Panc1 (cell line): ENCODE measurements around the gene TRPV6. TPM values are rescaled to one million over a fixed set of nuclear protein-coding genes. Genes with fewer than 3 reads are reported as not detected.

Source experiments
- ATAC-seq: fragments of 200-7000 bp; cut with Tn5 transposase; 2 replicates; pipeline ENCODE4 v1.9.1; 2020; ENCODE audit warnings: mild to moderate bottlenecking, moderate library complexity
- BruUV-seq: library from RNA; stranded (reverse); fragments of 400-500 nt; replicated peaks from 2 replicates; lab custom pipeline; 2021; lab: Mats Ljungman, UMichigan
- CTCF ChIA-PET: fragments of 300-600 bp; sonication (Branson Sonifier 250); formaldehyde crosslinking; loops from one replicate; lab custom pipeline; 2022; ENCODE audit warnings: antibody characterized with exemption; lab: Charles Lee
- POLR2A ChIA-PET: fragments of 300-600 bp; sonication (Branson Sonifier 250); formaldehyde crosslinking; loops from one replicate; lab custom pipeline; 2022; ENCODE audit warnings: antibody characterized with exemption; lab: Charles Lee
- DNase-seq: peaks from one replicate; pipeline ENCODE4 v3.0.0-alpha.2; 2010; ENCODE audit warnings: low read depth, low spot score
- H3K27ac ChIP-seq: 2 replicates; pipeline ENCODE4 v1.5.1; 2011; ENCODE audit warnings: mild to moderate bottlenecking, low read length, inconsistent platforms
- H3K27me3 ChIP-seq: fragments of 200-500 bp; sonication (Bioruptor generic); 2 replicates; pipeline ENCODE4 v1.6.0; 2014; ENCODE audit warnings: low read length, inconsistent platforms; ENCODE audit not compliant: control insufficient read depth, insufficient read depth
- H3K36me3 ChIP-seq: fragments of 200-500 bp; sonication (Bioruptor generic); 2 replicates; pipeline ENCODE4 v1.5.1; 2014; ENCODE audit warnings: inconsistent platforms, mild to moderate bottlenecking, low read length, moderate library complexity; ENCODE audit not compliant: control insufficient read depth, insufficient read depth
- H3K4me1 ChIP-seq: 2 replicates; pipeline ENCODE4 v1.5.1; 2011; ENCODE audit warnings: inconsistent platforms, mild to moderate bottlenecking, low read length, moderate library complexity; ENCODE audit not compliant: control insufficient read depth, insufficient read depth
- H3K4me3 ChIP-seq, 2 experiments: 2 replicates each; pipeline ENCODE4 v1.5.1; 2011 to 2012; ENCODE audit warnings: low read depth in 2 of 2, low read length in 2 of 2, mild to moderate bottlenecking in 2 of 2, inconsistent platforms in 1 of 2, moderate library complexity in 1 of 2
- H3K9me3 ChIP-seq: fragments of 200-500 bp; sonication (Bioruptor generic); 2 replicates; pipeline ENCODE4 v1.5.1; 2014; ENCODE audit warnings: low read depth, mild to moderate bottlenecking, inconsistent platforms, low read length, moderate library complexity; ENCODE audit not compliant: control insufficient read depth, insufficient read depth
- POLR2AphosphoS5 ChIP-seq: IDR thresholded peaks from 2 replicates; pipeline ENCODE4 v1.6.1; 2012; ENCODE audit warnings: mild to moderate bottlenecking, low read depth, low read length, moderate library complexity
- SIN3A ChIP-seq: IDR thresholded peaks from 2 replicates; pipeline ENCODE4 v1.6.1; 2012; ENCODE audit warnings: low read depth, mild to moderate bottlenecking, low read length, moderate library complexity, borderline replicate concordance; ENCODE audit not compliant: insufficient read depth
- TCF7L2 ChIP-seq: IDR thresholded peaks from 2 replicates; pipeline ENCODE4 v1.6.1; 2011; ENCODE audit warnings: mild to moderate bottlenecking, low read depth, low read length, inconsistent platforms
- in situ Hi-C: cut with HindIII; loops from 2 replicates; pipeline ENCODE4 v1.10.0; 2016; ENCODE audit warnings: low sequenced_read_pairs, low pct_unique_long_range_greater_than_20kb
- intact Hi-C: fragments of 100-400 bp; cut with micrococcal nuclease; formaldehyde crosslinking; loops from one replicate; pipeline ENCODE4 v1.10.0; 2022; ENCODE audit not compliant: unreplicated experiment
- total RNA-seq: library from RNA; stranded (reverse); gene quantifications from one replicate; pipeline ENCODE4 v1.2.1, GENCODE V29; 2021; ENCODE audit not compliant: unreplicated experiment
- TF ChIP-seq, protein P1 (sequence below): fragments of 450-650 bp; IDR thresholded peaks from 2 replicates; pipeline ENCODE4 v1.5.1; 2017; ENCODE audit warnings: mild to moderate bottlenecking
- TF ChIP-seq, protein P2 (sequence below), 2 experiments: IDR thresholded peaks; 2 replicates each; pipeline ENCODE4 v1.6.1; 2011 to 2012; ENCODE audit warnings: low read depth in 2 of 2, control low read depth in 1 of 2, low read length in 1 of 2, mild to moderate bottlenecking in 1 of 2, moderate library complexity in 1 of 2; ENCODE audit not compliant: insufficient read depth in 1 of 2

Gene TRPV6
- total RNA-seq, 1 experiment from 2014 or later, result not detected

- no TSS peak for BruUV-seq
- TF ChIP-seq, protein P1, sequence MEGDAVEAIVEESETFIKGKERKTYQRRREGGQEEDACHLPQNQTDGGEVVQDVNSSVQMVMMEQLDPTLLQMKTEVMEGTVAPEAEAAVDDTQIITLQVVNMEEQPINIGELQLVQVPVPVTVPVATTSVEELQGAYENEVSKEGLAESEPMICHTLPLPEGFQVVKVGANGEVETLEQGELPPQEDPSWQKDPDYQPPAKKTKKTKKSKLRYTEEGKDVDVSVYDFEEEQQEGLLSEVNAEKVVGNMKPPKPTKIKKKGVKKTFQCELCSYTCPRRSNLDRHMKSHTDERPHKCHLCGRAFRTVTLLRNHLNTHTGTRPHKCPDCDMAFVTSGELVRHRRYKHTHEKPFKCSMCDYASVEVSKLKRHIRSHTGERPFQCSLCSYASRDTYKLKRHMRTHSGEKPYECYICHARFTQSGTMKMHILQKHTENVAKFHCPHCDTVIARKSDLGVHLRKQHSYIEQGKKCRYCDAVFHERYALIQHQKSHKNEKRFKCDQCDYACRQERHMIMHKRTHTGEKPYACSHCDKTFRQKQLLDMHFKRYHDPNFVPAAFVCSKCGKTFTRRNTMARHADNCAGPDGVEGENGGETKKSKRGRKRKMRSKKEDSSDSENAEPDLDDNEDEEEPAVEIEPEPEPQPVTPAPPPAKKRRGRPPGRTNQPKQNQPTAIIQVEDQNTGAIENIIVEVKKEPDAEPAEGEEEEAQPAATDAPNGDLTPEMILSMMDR, result no peak
- TF ChIP-seq, protein P2, sequence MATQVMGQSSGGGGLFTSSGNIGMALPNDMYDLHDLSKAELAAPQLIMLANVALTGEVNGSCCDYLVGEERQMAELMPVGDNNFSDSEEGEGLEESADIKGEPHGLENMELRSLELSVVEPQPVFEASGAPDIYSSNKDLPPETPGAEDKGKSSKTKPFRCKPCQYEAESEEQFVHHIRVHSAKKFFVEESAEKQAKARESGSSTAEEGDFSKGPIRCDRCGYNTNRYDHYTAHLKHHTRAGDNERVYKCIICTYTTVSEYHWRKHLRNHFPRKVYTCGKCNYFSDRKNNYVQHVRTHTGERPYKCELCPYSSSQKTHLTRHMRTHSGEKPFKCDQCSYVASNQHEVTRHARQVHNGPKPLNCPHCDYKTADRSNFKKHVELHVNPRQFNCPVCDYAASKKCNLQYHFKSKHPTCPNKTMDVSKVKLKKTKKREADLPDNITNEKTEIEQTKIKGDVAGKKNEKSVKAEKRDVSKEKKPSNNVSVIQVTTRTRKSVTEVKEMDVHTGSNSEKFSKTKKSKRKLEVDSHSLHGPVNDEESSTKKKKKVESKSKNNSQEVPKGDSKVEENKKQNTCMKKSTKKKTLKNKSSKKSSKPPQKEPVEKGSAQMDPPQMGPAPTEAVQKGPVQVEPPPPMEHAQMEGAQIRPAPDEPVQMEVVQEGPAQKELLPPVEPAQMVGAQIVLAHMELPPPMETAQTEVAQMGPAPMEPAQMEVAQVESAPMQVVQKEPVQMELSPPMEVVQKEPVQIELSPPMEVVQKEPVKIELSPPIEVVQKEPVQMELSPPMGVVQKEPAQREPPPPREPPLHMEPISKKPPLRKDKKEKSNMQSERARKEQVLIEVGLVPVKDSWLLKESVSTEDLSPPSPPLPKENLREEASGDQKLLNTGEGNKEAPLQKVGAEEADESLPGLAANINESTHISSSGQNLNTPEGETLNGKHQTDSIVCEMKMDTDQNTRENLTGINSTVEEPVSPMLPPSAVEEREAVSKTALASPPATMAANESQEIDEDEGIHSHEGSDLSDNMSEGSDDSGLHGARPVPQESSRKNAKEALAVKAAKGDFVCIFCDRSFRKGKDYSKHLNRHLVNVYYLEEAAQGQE (IDR thresholded peaks at IDR 0.05; ENCODE audit: insufficient read depth in 1 of 2, low read depth in 2 of 2, low read length in 1 of 2), result no peak
- TF ChIP-seq POLR2AphosphoS5 (no peak), TCF7L2 (no peak), SIN3A (no peak)
- DNase-seq (no peak), ATAC-seq (no peak)
- ChIA-PET CTCF (no interaction called here), POLR2A (no interaction called here)
- no peaks in the 10 kb centered on the region for H3K4me1 ChIP-seq
- H3K36me3 ChIP-seq, result no peaks in the 10 kb centered on the region
- in situ Hi-C loops (no loop called here), intact Hi-C loops (no loop called here)
- H3K27ac ChIP-seq, result no peak overlapping the region
- H3K4me3 ChIP-seq, result no peak overlapping the region
- no peaks in the 10 kb centered on the region; the same call in 1 of the 2 replicates for H3K27me3 ChIP-seq
- no peaks in the 10 kb centered on the region for H3K9me3 ChIP-seq
These were observed 4.3 kb upstream of the TRPV6 start for GRCh38 chr7:142889816-142890215.

DNA sequence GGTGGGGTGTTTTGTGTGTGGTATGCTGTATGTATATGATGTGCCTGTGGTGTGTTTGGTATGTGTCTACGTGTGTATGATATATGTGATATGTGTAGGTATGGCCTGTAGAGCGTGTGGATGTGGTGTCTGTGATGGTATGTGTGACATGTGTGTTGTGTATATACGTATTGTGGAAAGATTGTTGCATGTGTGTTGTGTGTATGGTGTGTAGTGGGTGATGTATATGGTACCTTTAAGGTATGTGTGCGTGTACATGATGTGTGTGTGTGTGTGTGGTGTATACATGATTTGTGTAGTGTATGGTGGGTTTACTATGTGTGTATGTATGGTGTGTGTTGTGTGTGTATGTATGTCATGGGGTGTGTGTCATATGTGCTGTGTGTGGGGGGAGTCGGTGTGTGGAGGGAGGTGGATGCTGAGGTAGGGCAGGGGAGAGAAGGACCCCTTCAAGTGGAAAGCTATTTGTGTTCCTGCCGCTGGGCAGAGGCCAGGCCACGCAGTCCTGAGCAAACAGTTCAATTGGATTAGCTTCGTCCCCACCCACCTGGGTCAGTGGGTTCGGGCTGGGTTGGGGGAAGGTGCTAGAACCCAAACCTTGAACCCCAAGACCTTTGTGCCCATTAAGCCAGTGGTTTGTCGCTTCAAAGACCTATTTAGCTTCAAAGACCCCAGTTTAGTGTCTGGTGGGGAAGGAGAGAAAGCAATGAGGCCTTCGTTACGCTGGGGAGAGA lies 1.9 kb upstream of the TRPV6 start:
- Histone ChIP-seq H3K27me3 (peaks cover 2% of the 10 kb centered on the region; the same call in 1 of the 2 replicates), H3K36me3 (no peaks in the 10 kb centered on the region), H3K27ac (no peak overlapping the region), H3K4me1 (no peaks in the 10 kb centered on the region), H3K4me3 (no peak overlapping the region), H3K9me3 (no peaks in the 10 kb centered on the region)
- DNase-seq, result no peak
- no peak for ATAC-seq
- no TSS peak for BruUV-seq
- intact Hi-C loops (no loop called here), in situ Hi-C loops (no loop called here)
- ChIA-PET CTCF (no interaction called here), POLR2A (no interaction called here)
- no peak for TF ChIP-seq TCF7L2
- TF ChIP-seq, protein P1, result no peak
- TF ChIP-seq POLR2AphosphoS5, result no peak
- no peak for TF ChIP-seq SIN3A
- TF ChIP-seq, protein P2 (IDR thresholded peaks at IDR 0.05; ENCODE audit: insufficient read depth in 1 of 2, low read depth in 2 of 2, low read length in 1 of 2), result no peak
